OCI-LY7 (cell line): ENCODE data around the gene PLXNC1. TPM values are rescaled to one million over a fixed set of nuclear protein-coding genes. Genes with fewer than 3 reads are reported as not detected.
A peak's percentile ranks its signal among the peaks of the same experiment; 100 is the strongest.

Experiments used
- BruUV-seq: library from RNA; stranded (reverse); fragments of 400-500 nt; replicated peaks from 2 replicates; lab custom pipeline; 2021; lab: Mats Ljungman, UMichigan
- CTCF ChIA-PET: fragments of 300-600 bp; sonication (Branson Sonifier 250); formaldehyde crosslinking; loops from one replicate; lab custom pipeline; 2022; ENCODE audit warnings: antibody characterized with exemption; ENCODE audit not compliant: unreplicated experiment; lab: Charles Lee
- POLR2A ChIA-PET: fragments of 300-600 bp; sonication (Branson Sonifier 250); formaldehyde crosslinking; loops from one replicate; lab custom pipeline; 2022; ENCODE audit warnings: antibody characterized with exemption; lab: Charles Lee
- DNase-seq: peaks from one replicate; pipeline ENCODE4 v3.0.0-alpha.2; 2015; ENCODE audit warnings: low spot score
- H2AFZ ChIP-seq: fragments of 200-600 bp; sonication (generic), shearing (Covaris generic); 2 replicates; pipeline ENCODE4 v1.6.1; 2014; ENCODE audit warnings: mild to moderate bottlenecking, antibody characterized with exemption, low read length, moderate library complexity
- H3K27ac ChIP-seq: fragments of 200-600 bp; sonication (generic); 2 replicates; pipeline ENCODE4 v1.5.1; 2014; ENCODE audit warnings: mixed run types, low read depth, mild to moderate bottlenecking, moderate library complexity, low read length, inconsistent platforms; ENCODE audit not compliant: poor library complexity, severe bottlenecking
- H3K36me3 ChIP-seq: fragments of 200-600 bp; sonication (generic); 2 replicates; pipeline ENCODE4 v1.6.1; 2014; ENCODE audit warnings: mild to moderate bottlenecking, antibody characterized with exemption, low read length, moderate library complexity, mixed read lengths; ENCODE audit not compliant: insufficient read depth
- H3K4me1 ChIP-seq: fragments of 200-600 bp; sonication (generic); 2 replicates; pipeline ENCODE4 v1.5.1; 2014; ENCODE audit warnings: mild to moderate bottlenecking, low read length; ENCODE audit not compliant: insufficient read depth, poor library complexity, severe bottlenecking
- H3K4me2 ChIP-seq: fragments of 200-600 bp; sonication (generic); 2 replicates; pipeline ENCODE4 v1.6.1; 2014; ENCODE audit warnings: mild to moderate bottlenecking, low read length
- H3K4me3 ChIP-seq: fragments of 200-600 bp; sonication (generic); 2 replicates; pipeline ENCODE4 v1.5.1; 2014; ENCODE audit warnings: mild to moderate bottlenecking, low read depth, low read length; ENCODE audit not compliant: poor library complexity, severe bottlenecking
- H3K79me2 ChIP-seq: fragments of 200-600 bp; sonication (generic); 2 replicates; pipeline ENCODE4 v1.6.1; 2016; ENCODE audit warnings: low read depth, mild to moderate bottlenecking, low read length, moderate library complexity, mixed read lengths; ENCODE audit not compliant: insufficient read depth
- H3K9me2 ChIP-seq: fragments of 200-600 bp; sonication (generic); 2 replicates; pipeline ENCODE4 v1.6.1; 2016; ENCODE audit warnings: mild to moderate bottlenecking, low read length, mixed read lengths; ENCODE audit not compliant: insufficient read depth
- H3K9me3 ChIP-seq: fragments of 200-600 bp; sonication (generic); 2 replicates; pipeline ENCODE4 v1.6.1; 2014; ENCODE audit warnings: mild to moderate bottlenecking, mixed run types, low read length, mixed read lengths
- H4K20me1 ChIP-seq: fragments of 200-600 bp; sonication (generic); 2 replicates; pipeline ENCODE4 v1.6.1; 2014; ENCODE audit warnings: mild to moderate bottlenecking, antibody characterized with exemption, low read length, moderate library complexity, mixed read lengths; ENCODE audit not compliant: insufficient read depth
- CTCF ChIP-seq: fragments of 200-600 bp; sonication (generic); conservative IDR thresholded peaks from 2 replicates; pipeline ENCODE4 v1.5.1; 2014; ENCODE audit warnings: mild to moderate bottlenecking, antibody characterized with exemption, low read length, moderate library complexity, mixed read lengths
- EZH2phosphoT487 ChIP-seq: fragments of 200-600 bp; sonication (generic); IDR thresholded peaks from 2 replicates; pipeline ENCODE4 v1.6.1; 2018; ENCODE audit warnings: low read depth, borderline replicate concordance, mild to moderate bottlenecking, mixed run types, antibody characterized with exemption, low read length, moderate library complexity, mixed read lengths
- intact Hi-C: fragments of 100-400 bp; cut with micrococcal nuclease; formaldehyde crosslinking; loops from one replicate; pipeline ENCODE4 v1.10.0; 2022; ENCODE audit not compliant: unreplicated experiment
- total RNA-seq, 2 experiments: library from RNA; depleted of rRNA in 1 of 2; stranded (reverse); fragments of >200 nt in 1 of 2; shearing (Covaris generic) in 1 of 2; gene quantifications; 2 replicates each; pipeline ENCODE4 v1.2.3, GENCODE V29; 2014 to 2022

Gene PLXNC1
- total RNA-seq, 2 experiments from 2014 or later = 4.5 to 8.0 TPM

- intact Hi-C loops = loop anchor here (5.0 to 10.0 kb wide), 4 partner anchors 190 to 1193 kb away; no protein-coding TSS in a partner anchor
- Histone ChIP-seq H3K36me3 (no peaks in the 10 kb centered on the region), H3K9me2 (no peaks in the 10 kb centered on the region), H3K4me3 (no peak overlapping the region), H3K79me2 (no peaks in the 10 kb centered on the region), H3K4me1 (peaks cover 14% of the 10 kb centered on the region), H2AFZ (no peak overlapping the region), H4K20me1 (no peaks in the 10 kb centered on the region), H3K9me3 (no peaks in the 10 kb centered on the region), H3K27ac (no peak overlapping the region), H3K4me2 (no peak overlapping the region)
- no TSS peak for BruUV-seq
- DNase-seq = no peak
- TF ChIP-seq CTCF (no peak), EZH2phosphoT487 (no peak)
- CTCF ChIA-PET = interaction anchor here (0.5 to 1.2 kb wide), 2 partner anchors 390 to 940 kb away, joined by 3 to 4 read pairs; no protein-coding TSS in a partner anchor
- POLR2A ChIA-PET = interaction anchor here (0.7 kb wide), 1 partner anchor 15 kb away, joined by 3 read pairs; no protein-coding TSS in a partner anchor
Observed at GRCh38 chr12:94144781-94145180, 3.6 kb upstream of the PLXNC1 start.

DNA sequence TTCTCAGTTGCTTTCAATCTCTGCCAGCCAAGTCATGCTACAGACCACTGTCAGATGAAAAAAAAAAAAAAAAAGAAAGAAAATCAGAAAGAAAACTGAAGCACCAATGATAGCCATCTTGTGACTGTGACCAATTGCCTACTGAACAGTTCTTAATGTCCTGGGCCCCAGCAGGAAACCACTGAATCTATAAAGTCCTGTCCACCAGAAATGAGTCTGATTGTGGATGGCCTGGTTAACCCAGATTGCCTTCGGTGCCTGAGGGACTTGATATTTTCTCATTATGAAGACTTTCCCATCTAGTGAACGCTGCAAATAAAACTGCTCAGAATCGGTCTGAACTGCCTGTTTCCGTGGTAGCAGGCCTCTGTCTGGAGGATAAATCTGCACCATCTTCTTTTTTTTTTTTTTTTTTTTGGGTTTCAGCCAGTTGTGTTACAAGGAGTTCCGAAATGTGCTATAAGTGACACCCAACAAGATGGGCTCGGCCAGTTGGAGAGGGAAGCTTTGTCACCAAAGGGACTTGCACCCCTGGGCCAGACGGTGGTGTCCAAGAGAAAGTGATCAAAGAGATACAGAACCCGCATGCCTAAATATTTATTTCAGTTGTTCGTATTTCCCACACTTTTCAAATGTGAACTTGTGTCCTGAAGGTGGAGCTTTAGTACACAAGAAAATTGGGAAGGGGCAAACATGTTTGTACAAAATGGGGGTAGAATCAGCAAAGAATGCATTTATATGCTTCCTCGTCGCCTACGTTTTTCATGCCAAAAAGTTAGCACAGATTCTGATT is 3.0 kb upstream of the PLXNC1 start:
- H3K4me2 ChIP-seq = no peak overlapping the region
- H3K79me2 ChIP-seq = no peaks in the 10 kb centered on the region
- no peak overlapping the region for H2AFZ ChIP-seq
- H3K9me2 ChIP-seq = no peaks in the 10 kb centered on the region
- POLR2A ChIA-PET = interaction anchor here (0.6 to 0.7 kb wide), 3 partner anchors 16 to 380 kb away, joined by 3 to 7 read pairs (median 4); no protein-coding TSS in a partner anchor
- no peak overlapping the region for H3K4me3 ChIP-seq
- H3K36me3 ChIP-seq = no peaks in the 10 kb centered on the region
- peaks cover 19% of the 10 kb centered on the region for H3K4me1 ChIP-seq
- H3K27ac ChIP-seq = no peak overlapping the region
- no peaks in the 10 kb centered on the region for H3K9me3 ChIP-seq
- peak; percentile 80 for TF ChIP-seq CTCF
- TF ChIP-seq EZH2phosphoT487 = no peak
- CTCF ChIA-PET = interaction anchor here (1.2 kb wide), 1 partner anchor 389 kb away, joined by 3 read pairs; no protein-coding TSS in a partner anchor
- no TSS peak for BruUV-seq
- peak; percentile 56 for DNase-seq
- H4K20me1 ChIP-seq = no peaks in the 10 kb centered on the region
- intact Hi-C loops = loop anchor here (5.0 to 10.0 kb wide), 4 partner anchors 189 to 1192 kb away; no protein-coding TSS in a partner anchor
